ENCODE results near the gene HAUS7.

DNA sequence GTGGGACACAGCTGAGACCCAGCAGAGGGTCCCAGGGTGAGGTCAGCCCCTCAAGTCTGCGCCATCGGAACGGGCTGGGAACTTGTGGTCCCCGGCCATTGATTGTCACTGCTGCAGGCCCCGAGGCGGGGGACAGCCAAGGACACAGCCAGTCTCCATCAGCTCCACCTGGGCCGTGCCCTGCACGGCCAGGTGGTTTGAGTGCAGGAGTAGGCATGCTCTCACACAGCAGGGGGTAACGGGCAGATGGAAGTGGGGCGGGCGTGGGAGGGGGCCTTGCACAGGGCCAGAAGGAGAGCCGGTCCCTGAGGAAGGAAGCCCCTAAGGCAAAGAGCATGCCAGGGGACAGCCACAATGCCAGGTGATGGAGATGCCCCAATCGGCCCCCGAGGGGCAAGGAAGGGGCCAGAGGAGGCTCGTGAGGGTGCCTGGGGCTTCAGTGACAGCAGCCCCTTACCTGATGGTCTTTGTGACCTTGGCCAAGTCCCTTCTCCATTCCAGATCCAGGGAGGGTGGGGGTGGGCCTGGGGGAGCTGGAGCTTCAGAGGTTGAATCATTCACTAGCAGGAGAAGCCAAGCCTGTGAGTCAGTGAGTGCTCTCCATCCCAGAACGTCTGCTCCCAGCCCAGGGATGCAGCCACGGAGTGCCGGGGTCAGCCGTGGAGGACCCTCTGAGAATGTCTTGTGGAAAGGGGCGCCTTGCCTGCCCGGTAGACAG, 49.4 kb upstream of the HAUS7 start:
- no peak for TF ChIP-seq CTCF (IDR thresholded peaks at IDR 0.05)
- no peak for TF ChIP-seq EP300 (IDR thresholded peaks at IDR 0.05)
- no peak for TF ChIP-seq POLR2AphosphoS5 (IDR thresholded peaks at IDR 0.05)
